ENCODE data around the gene BST2. TPM values are rescaled to one million over a fixed set of nuclear protein-coding genes. Genes with fewer than 3 reads are reported as not detected.
"Not testable (repeated sequence)": the region's sequence is repeated elsewhere in the genome, so short reads cannot be mapped to it uniquely, and the experiment has no call there.

The BST2 gene
- total RNA-seq, 1 donor from 2014 or later = 44.8 TPM

DNA sequence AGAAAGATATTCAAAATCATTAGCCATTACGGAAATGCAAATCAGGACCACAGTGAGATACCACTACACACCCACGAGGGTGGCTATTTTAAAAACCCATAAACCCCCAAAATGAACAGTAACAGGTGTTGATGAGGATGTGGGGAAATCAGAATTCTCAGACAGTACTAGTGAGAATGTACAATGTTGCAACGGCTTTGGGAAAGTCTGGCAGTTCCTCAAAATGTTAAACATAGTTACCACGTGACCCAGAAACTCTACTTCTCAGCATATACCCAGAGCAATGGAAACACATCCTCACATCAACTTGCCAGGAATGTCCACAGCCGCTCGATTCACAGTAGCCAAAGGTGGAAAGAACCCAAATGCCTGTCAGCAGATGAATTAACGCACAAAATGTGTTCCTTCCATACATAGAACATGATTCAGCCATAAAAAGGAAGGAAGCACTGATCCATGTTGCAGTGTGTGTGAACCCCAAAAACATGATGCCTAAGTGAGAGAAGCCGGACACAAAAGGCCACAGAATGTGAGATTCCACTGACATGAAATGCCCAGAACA, 35.3 kb downstream of the BST2 start:
- no peaks in the 10 kb centered on the region for H4K20me1 ChIP-seq (ENCODE audit: low read depth)
- H3K9ac ChIP-seq = no peak overlapping the region
- H3K4me3 ChIP-seq = no peak overlapping the region
- Mint-ChIP-seq H3K4me1 (no peaks in the 10 kb centered on the region), H3K27ac (peak overlapping the region; percentile 55), H3K36me3 (no peaks in the 10 kb centered on the region), H3K27me3 (ENCODE audit: insufficient read depth, low read depth) (peaks cover 2% of the 10 kb centered on the region), H3K9me3 (peaks cover 2% of the 10 kb centered on the region), H3K4me3 (no peak overlapping the region)
- H3K4me1 ChIP-seq = no peaks in the 10 kb centered on the region
- no peaks in the 10 kb centered on the region for H3K79me2 ChIP-seq (ENCODE audit: low read depth)
- no peak overlapping the region for H3K4me2 ChIP-seq
- TF ChIP-seq EZH2 (IDR thresholded peaks at IDR 0.05) (no peak), EZH2phosphoT487 (IDR thresholded peaks at IDR 0.05) (no peak)
- TF ChIP-seq, protein P1, sequence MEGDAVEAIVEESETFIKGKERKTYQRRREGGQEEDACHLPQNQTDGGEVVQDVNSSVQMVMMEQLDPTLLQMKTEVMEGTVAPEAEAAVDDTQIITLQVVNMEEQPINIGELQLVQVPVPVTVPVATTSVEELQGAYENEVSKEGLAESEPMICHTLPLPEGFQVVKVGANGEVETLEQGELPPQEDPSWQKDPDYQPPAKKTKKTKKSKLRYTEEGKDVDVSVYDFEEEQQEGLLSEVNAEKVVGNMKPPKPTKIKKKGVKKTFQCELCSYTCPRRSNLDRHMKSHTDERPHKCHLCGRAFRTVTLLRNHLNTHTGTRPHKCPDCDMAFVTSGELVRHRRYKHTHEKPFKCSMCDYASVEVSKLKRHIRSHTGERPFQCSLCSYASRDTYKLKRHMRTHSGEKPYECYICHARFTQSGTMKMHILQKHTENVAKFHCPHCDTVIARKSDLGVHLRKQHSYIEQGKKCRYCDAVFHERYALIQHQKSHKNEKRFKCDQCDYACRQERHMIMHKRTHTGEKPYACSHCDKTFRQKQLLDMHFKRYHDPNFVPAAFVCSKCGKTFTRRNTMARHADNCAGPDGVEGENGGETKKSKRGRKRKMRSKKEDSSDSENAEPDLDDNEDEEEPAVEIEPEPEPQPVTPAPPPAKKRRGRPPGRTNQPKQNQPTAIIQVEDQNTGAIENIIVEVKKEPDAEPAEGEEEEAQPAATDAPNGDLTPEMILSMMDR (IDR thresholded peaks at IDR 0.05) = no peak
- H3K27ac ChIP-seq = no peak overlapping the region
- H3K9me3 ChIP-seq (ENCODE audit: low read depth) = no peaks in the 10 kb centered on the region
- no peaks in the 10 kb centered on the region for H3K27me3 ChIP-seq
- H3K36me3 ChIP-seq = no peaks in the 10 kb centered on the region
- DNase-seq (ENCODE audit: low spot score) = no peak
- no peak overlapping the region for H2AFZ ChIP-seq (replicated peaks)
- H3F3A ChIP-seq (ENCODE audit: low read depth) = no peaks in the 10 kb centered on the region

DNA sequence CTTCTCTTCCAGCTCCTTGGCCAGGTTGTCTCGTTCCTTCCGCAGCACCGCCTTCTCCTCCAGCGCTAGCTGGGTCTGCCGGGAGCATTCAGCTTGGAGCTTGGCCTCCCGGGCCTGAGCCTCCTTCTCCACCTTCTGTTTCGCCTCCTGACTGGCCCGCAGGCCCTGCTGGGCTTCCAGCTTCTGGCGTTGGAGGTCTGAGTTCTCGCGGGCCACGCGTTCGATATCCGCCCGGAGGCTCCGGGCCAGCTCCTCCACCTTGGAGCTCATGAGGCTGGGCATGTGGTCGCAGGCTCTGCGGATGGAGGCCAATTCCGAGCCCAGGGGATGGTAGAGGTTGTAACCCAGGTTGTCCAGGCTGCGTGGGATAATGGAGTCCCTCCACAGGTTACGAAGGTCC, 40.1 kb downstream of the BST2 start:
- Histone ChIP-seq H4K20me1 (ENCODE audit: low read depth) (no peaks in the 10 kb centered on the region), H3K79me2 (ENCODE audit: low read depth) (no peaks in the 10 kb centered on the region), H2AFZ (replicated peaks) (no peak overlapping the region), H3F3A (ENCODE audit: low read depth) (no peaks in the 10 kb centered on the region), H3K36me3 (no peaks in the 10 kb centered on the region), H3K9ac (no peak overlapping the region), H3K4me2 (no peak overlapping the region), H3K4me3 (no peak overlapping the region), H3K9me3 (ENCODE audit: low read depth) (no peaks in the 10 kb centered on the region), H3K4me1 (no peaks in the 10 kb centered on the region), H3K27ac (no peak overlapping the region), H3K27me3 (no peaks in the 10 kb centered on the region)
- H3K4me3 Mint-ChIP-seq = no peak overlapping the region
- H3K27me3 Mint-ChIP-seq (ENCODE audit: insufficient read depth, low read depth) = peaks cover 12% of the 10 kb centered on the region
- TF ChIP-seq, protein P1 (IDR thresholded peaks at IDR 0.05) = no peak
- TF ChIP-seq EZH2phosphoT487 (IDR thresholded peaks at IDR 0.05) (no peak), EZH2 (IDR thresholded peaks at IDR 0.05) (no peak)
- no peaks in the 10 kb centered on the region for H3K4me1 Mint-ChIP-seq
- DNase-seq (ENCODE audit: low spot score) = no peak
- no peaks in the 10 kb centered on the region for H3K36me3 Mint-ChIP-seq
- peak overlapping the region; percentile 27 for H3K27ac Mint-ChIP-seq
- peaks cover 2% of the 10 kb centered on the region for H3K9me3 Mint-ChIP-seq

DNA sequence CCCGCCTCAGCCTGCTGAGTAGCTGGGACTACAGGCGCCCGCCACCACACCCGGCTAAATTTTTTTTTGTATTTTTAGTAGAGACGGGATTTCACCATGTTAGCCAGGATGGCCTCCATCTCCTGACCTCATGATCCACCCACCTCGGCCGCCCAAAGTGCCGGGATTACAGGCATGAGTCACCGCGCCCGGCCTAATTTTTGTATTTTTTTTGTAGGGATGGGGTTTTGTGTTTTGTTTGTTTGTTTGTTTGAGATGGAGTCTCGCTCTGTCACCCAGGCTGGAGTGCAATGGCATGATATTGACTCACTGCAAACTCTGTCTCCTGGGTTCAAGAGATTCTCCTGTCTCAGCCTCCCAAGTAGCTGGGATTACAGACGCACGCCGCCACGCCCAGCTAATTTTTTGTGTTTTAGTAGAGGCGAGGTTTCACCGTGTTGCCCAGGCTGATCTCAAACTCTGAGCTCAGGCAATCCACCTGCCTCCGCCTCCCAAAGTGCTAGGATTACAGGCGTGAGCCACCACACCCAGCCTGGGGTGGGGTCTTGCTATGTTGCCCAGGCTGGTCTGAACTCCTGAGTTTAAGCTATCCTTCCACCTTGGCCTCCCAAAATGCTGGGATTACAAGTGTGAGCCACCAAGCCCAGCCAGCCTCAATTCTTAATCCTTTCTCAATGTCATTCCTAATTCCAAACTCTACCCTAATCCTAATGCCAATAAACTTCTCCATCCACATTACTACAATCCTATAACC, 41.4 kb downstream of the BST2 start:
- H3K4me2 ChIP-seq; H3K36me3 ChIP-seq; H3K4me1 Mint-ChIP-seq; H2AFZ ChIP-seq (replicated peaks); H3K4me3 ChIP-seq; H3K9ac ChIP-seq; H3K9me3 ChIP-seq (ENCODE audit: low read depth); H3K27ac Mint-ChIP-seq; H3F3A ChIP-seq (ENCODE audit: low read depth); H3K27ac ChIP-seq; H4K20me1 ChIP-seq (ENCODE audit: low read depth); DNase-seq (ENCODE audit: low spot score); H3K79me2 ChIP-seq (ENCODE audit: low read depth); H3K27me3 ChIP-seq; H3K9me3 Mint-ChIP-seq; H3K4me1 ChIP-seq; H3K36me3 Mint-ChIP-seq: not testable (repeated sequence)
- Mint-ChIP-seq H3K4me3 (peak overlapping the region; percentile 34), H3K27me3 (ENCODE audit: insufficient read depth, low read depth) (peaks cover 12% of the 10 kb centered on the region)

Data from neural progenitor cell (in vitro differentiated cells).